Body of pancreas (tissue), 4 donors: ENCODE measurements around the gene IFIT2. TPM values are rescaled to one million over a fixed set of nuclear protein-coding genes. Genes with fewer than 3 reads are reported as not detected.

Source experiments
- ATAC-seq: fragments of 150-250 bp; one replicate; pipeline ENCODE4 v1.9.1; 2016
- DNase-seq, 4 donors: peaks; one replicate each; pipeline ENCODE4 v3.0.0-alpha.2; 2019
- H3K27ac ChIP-seq, 4 donors: fragments of 200-600 bp; sonication (generic); 1 replicate in 3 of 4; 2 replicates in 1 of 4; pipeline versions ENCODE4 v1.5.1 to v1.6.1; 2016 to 2019; ENCODE audit warnings: mild to moderate bottlenecking in 1 of 4, mixed read lengths in 1 of 4, moderate library complexity in 1 of 4
- H3K27me3 ChIP-seq, 2 donors: fragments of 200-600 bp; sonication (generic); one replicate each; pipeline ENCODE4 v1.6.0; 2016; ENCODE audit warnings: mild to moderate bottlenecking in 1 of 2
- H3K36me3 ChIP-seq, 2 donors: fragments of 200-600 bp; sonication (generic); replicated peaks in 1 of 2; 2 replicates each; pipeline ENCODE4 v1.5.1; 2016; ENCODE audit warnings: low read depth in 2 of 2; ENCODE audit not compliant: insufficient read depth in 1 of 2
- H3K4me1 ChIP-seq: fragments of 200-600 bp; sonication (generic); one replicate; pipeline ENCODE4 v1.6.0; 2016
- H3K4me3 ChIP-seq, 2 donors: fragments of 200-600 bp; sonication (generic); 1 replicate in 1 of 2; 2 replicates in 1 of 2; pipeline ENCODE4 v1.5.1; 2016 to 2019
- H3K9me3 ChIP-seq, 3 donors: fragments of 200-600 bp; sonication (generic); 1 replicate in 2 of 3; 2 replicates in 1 of 3; pipeline ENCODE4 v1.5.1; 2016
- POLR2A ChIP-seq, 3 donors: fragments of 450-650 bp; IDR thresholded peaks; one replicate each; pipeline ENCODE4 v1.6.1; 2016; ENCODE audit warnings: antibody characterized with exemption in 3 of 3, mild to moderate bottlenecking in 2 of 3
- WGBS, 2 donors: methylation state at CpG; one replicate each; pipeline ENCODE4 v1.1.5; 2017; 5-methylcytosine and 5-hydroxymethylcytosine counted together
- intact Hi-C: fragments of 100-400 bp; cut with DNase I; formaldehyde crosslinking; loops from one replicate; pipeline ENCODE4 v1.15.1; 2023
- total RNA-seq, 2 donors: library from RNA; depleted of rRNA; stranded (reverse); fragments of >200 nt; gene quantifications; one replicate each; pipeline ENCODE4 v1.1.0, GENCODE V29; 2016
- TF ChIP-seq, protein P1 (sequence below), 7 experiments: fragments of 450-650 bp in 4 of 7; fragments of 200-600 bp in 3 of 7; sonication (generic) in 3 of 7; IDR thresholded peaks; one replicate each; pipeline ENCODE4 v1.5.1; 2016 to 2019; ENCODE audit warnings: antibody characterized with exemption in 7 of 7

Gene IFIT2
- total RNA-seq, 2 donors from 2014 or later: 1.6 TPM; not detected in 1

DNA sequence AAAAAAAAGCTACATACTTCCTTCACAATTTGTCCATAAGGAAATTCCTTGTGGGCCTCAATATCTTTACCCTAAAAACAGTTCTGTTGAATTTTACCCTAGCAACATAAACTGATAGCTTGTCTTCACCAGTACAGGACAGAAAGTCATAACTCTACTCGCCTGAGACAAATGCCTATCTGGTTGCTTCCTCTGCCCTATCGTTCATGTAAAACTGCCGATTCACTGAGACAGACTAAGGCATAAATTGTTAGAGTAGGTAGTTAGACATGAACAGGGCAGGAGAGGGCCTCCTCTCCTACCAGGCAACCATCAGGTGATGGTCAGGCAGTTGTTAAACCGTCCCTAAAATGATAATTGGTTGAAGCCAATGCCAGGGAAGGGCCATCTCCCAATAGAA lies 51.0 kb downstream of the IFIT2 start:
- TF ChIP-seq POLR2A (IDR thresholded peaks at IDR 0.05): no peak
- TF ChIP-seq, protein P1, sequence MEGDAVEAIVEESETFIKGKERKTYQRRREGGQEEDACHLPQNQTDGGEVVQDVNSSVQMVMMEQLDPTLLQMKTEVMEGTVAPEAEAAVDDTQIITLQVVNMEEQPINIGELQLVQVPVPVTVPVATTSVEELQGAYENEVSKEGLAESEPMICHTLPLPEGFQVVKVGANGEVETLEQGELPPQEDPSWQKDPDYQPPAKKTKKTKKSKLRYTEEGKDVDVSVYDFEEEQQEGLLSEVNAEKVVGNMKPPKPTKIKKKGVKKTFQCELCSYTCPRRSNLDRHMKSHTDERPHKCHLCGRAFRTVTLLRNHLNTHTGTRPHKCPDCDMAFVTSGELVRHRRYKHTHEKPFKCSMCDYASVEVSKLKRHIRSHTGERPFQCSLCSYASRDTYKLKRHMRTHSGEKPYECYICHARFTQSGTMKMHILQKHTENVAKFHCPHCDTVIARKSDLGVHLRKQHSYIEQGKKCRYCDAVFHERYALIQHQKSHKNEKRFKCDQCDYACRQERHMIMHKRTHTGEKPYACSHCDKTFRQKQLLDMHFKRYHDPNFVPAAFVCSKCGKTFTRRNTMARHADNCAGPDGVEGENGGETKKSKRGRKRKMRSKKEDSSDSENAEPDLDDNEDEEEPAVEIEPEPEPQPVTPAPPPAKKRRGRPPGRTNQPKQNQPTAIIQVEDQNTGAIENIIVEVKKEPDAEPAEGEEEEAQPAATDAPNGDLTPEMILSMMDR (IDR thresholded peaks at IDR 0.05): no peak
- 92 to 94% methylated on average over 4 of the region's 4 CpGs for WGBS, 2 donors
- ATAC-seq: no peak

DNA sequence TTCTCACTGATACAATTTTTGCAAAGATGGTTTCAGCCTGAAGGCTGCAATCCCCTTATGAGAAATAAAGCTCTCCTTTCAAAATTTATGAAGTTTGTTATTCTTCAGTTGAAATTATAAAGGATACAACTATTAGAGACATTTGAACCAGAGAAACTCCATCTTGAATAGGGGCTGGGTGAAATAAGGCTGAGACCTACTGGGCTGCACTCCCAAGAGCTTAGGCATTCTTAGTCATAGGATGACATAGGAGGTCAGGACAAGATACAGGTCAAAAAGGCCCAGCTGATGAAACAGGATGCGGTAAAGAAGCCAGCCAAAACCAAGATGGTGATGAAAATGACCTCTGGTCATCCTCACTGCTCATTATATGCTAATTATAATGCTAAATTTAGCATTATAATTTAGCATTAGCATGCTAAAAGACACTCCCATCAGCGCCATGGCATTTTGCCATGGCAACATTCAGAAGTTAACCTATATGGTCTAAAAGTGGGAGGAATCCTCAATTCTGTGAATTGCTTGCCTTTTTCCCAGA lies 53.6 kb downstream of the IFIT2 start:
- WGBS, 2 donors: 93 to 94% methylated on average over 2 of the region's 2 CpGs
- ATAC-seq (no peak), DNase-seq (no peak)
- H3K4me1 ChIP-seq: peaks cover 27% of the 10 kb centered on the region
- intact Hi-C loops: no loop called here
- H3K4me3 ChIP-seq: no peak overlapping the region
- TF ChIP-seq POLR2A (IDR thresholded peaks at IDR 0.05): no peak
- TF ChIP-seq, protein P1 (IDR thresholded peaks at IDR 0.05): no peak
- no peaks in the 10 kb centered on the region for H3K27me3 ChIP-seq
- no peaks in the 10 kb centered on the region for H3K36me3 ChIP-seq
- no peaks in the 10 kb centered on the region for H3K9me3 ChIP-seq
- no peak overlapping the region for H3K27ac ChIP-seq

More for the DNA sequence above, 51.0 kb downstream of the IFIT2 start:
- Histone ChIP-seq H3K27me3 (no peaks in the 10 kb centered on the region), H3K4me1 (peaks cover 27% of the 10 kb centered on the region), H3K27ac (peak overlapping the region; percentile 11 to 86 (median 83)), H3K9me3 (no peaks in the 10 kb centered on the region), H3K36me3 (no peaks in the 10 kb centered on the region), H3K4me3 (no peak overlapping the region)
- intact Hi-C loops: no loop called here
- DNase-seq: no peak

DNA sequence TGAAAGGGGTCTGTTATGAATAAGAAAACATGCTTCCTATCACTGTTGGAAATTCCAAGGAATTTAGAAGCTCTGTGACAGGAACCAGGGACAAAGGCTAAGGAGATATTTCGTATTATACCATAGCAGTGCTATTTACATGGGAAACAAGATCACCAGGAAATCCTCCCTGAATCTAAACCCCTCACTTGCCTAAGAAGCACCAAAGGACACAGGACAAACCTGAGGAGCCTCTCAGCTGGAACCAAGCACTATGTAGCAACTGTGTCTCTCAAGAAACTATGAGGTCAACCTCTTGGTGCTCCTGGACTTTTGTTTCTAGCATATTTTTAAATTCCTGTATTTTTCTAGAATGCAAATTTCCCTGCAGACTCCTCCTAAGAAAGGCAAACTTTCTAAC lies 55.2 kb downstream of the IFIT2 start:
- DNase-seq: no peak

DNA sequence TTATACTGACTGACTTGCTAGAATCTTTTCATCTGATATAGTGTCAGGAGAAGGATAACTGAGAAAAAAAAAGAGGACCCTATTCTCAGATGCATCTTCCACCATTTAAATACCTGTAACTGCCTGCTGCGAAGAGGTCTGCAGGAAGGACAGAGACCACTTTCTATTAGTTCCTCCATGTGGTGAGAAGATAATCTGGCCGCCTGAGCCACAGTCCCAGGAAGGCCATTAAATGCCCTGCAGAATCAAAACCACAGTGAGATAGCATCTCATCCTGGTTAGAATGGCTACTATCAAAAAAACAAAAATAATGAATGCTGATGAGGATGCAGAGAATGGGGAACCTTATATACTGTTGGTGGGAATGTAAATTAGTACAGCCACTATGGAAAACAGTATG lies 56.1 kb downstream of the IFIT2 start:
- ATAC-seq (no peak), DNase-seq (no peak)
- H3K36me3 ChIP-seq: no peaks in the 10 kb centered on the region
- H3K27ac ChIP-seq: no peak overlapping the region
- intact Hi-C loops: no loop called here
- no peaks in the 10 kb centered on the region for H3K27me3 ChIP-seq
- no peaks in the 10 kb centered on the region for H3K9me3 ChIP-seq
- peaks cover 5% of the 10 kb centered on the region for H3K4me1 ChIP-seq
- H3K4me3 ChIP-seq: no peak overlapping the region
- TF ChIP-seq, protein P1 (IDR thresholded peaks at IDR 0.05): no peak
- TF ChIP-seq POLR2A (IDR thresholded peaks at IDR 0.05): no peak
- 70 to 98% methylated on average over 2 of the region's 2 CpGs for WGBS, 2 donors

More for the DNA sequence above, 55.2 kb downstream of the IFIT2 start:
- WGBS, 2 donors: 72% methylated on average over 1 of the region's 1 CpG
- no peak overlapping the region for H3K4me3 ChIP-seq
- TF ChIP-seq POLR2A (IDR thresholded peaks at IDR 0.05): no peak
- no peak overlapping the region for H3K27ac ChIP-seq
- no peak for ATAC-seq
- intact Hi-C loops: no loop called here
- no peaks in the 10 kb centered on the region for H3K27me3 ChIP-seq
- H3K4me1 ChIP-seq: peaks cover 14% of the 10 kb centered on the region
- no peaks in the 10 kb centered on the region for H3K36me3 ChIP-seq
- no peaks in the 10 kb centered on the region for H3K9me3 ChIP-seq

Other genes starting within 250 kb of the IFIT2 start
- gene CH25H, start 94.7 kb upstream of the IFIT2 start, total RNA-seq: 1 to 10 TPM; 1.0 to 2.0 TPM
- 10 to 100 TPM; 19.8 to 30.4 TPM for gene LIPA, start 50.3 kb upstream of the IFIT2 start, total RNA-seq
- 1 to 10 TPM; 2.3 to 3.9 TPM for gene IFIT3, start 26.0 kb downstream of the IFIT2 start, total RNA-seq
- not detected for gene IFIT1B, start 76.0 kb downstream of the IFIT2 start, total RNA-seq
- gene IFIT1, start 90.6 kb downstream of the IFIT2 start, total RNA-seq: 1 to 10 TPM; 1.3 to 7.0 TPM
- 10 to 100 TPM in 1 of 2 donors, 1 to 10 TPM in 1; 1.6 to 11.7 TPM for gene IFIT5, start 112.5 kb downstream of the IFIT2 start, total RNA-seq
- gene SLC16A12, start 233.5 kb downstream of the IFIT2 start, total RNA-seq: 10 to 100 TPM; 19.5 to 26.7 TPM